T-helper 2 cell treated with Interferon-gamma antibody and Interleukin-4, amounts not matched to agents 5 μg/mL and 100 μg/mL, for 36 hours (primary cell): ENCODE results near the gene THPO.

ENCODE experiments used
- DNase-seq: peaks from one replicate; pipeline ENCODE4 v3.0.0; 2021; ENCODE audit warnings: low spot score
- H3K27ac Mint-ChIP-seq: one replicate; pipeline ENCODE4 v1.8.0; 2021; ENCODE audit warnings: mild to moderate bottlenecking, mixed read lengths
- H3K27me3 Mint-ChIP-seq: one replicate; pipeline ENCODE4 v1.8.0; 2021; ENCODE audit warnings: low read depth, mixed read lengths
- H3K36me3 Mint-ChIP-seq: one replicate; pipeline ENCODE4 v1.8.0; 2021; ENCODE audit warnings: low read depth, mixed read lengths
- H3K4me1 Mint-ChIP-seq: one replicate; pipeline ENCODE4 v1.8.0; 2021; ENCODE audit warnings: low read depth, mixed read lengths
- H3K4me3 Mint-ChIP-seq: one replicate; pipeline ENCODE4 v1.8.0; 2022; ENCODE audit warnings: mild to moderate bottlenecking, moderate library complexity, mixed read lengths
- H3K9me3 Mint-ChIP-seq: one replicate; pipeline ENCODE4 v1.8.0; 2021; ENCODE audit warnings: mixed read lengths

THPO gene

DNA sequence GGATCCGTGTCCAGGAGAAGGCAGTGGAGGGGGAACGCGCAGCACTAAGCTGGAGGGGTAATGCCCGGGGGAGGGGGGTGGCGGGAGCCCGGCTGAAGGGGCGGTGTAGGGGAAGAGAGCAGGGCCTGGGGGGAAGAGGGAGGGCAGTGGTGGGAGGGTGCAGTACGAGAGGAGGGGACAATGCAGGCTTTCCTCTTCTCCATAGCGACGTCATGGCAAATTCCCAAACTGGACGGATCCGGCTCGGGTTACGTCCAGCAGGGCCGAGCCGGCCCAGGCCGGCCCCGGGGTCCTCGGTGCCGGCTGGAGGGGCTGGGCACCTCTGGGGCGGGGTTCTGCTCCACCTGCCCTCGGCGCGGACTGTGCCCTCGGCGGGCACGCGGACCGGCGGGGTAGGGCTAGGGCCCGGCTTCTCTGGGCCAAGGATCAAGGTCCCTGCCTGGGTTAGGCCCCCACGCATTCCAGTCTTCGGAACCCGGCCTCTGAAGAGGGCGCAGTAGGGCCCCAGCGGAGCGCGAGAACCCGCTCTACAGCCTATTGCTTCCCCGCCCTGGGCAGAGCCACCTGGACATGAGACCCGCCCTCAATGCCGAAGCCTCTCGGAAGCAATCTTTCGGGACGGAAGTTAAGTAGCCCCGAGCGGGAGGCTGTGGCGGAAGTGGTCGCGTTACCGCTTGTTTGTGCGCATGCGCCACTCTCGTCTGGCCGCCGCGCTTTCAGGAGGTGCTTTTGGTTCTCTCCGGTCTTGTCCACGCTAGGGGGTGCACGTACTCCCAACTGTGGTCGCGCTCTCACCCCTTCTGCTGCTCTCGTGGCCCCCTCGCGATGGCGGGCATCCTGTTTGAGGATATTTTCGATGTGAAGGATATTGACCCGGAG, 15.1 kb downstream of the THPO start:
- peak; percentile 98 for DNase-seq
- H3K27me3 Mint-ChIP-seq = peaks cover 3% of the 10 kb centered on the region
- H3K36me3 Mint-ChIP-seq = peaks cover 32% of the 10 kb centered on the region
- peak overlapping the region; percentile 100 for H3K4me3 Mint-ChIP-seq
- H3K9me3 Mint-ChIP-seq = no peaks in the 10 kb centered on the region
- peak overlapping the region; percentile 98 for H3K27ac Mint-ChIP-seq
- H3K4me1 Mint-ChIP-seq = peaks cover 20% of the 10 kb centered on the region

DNA sequence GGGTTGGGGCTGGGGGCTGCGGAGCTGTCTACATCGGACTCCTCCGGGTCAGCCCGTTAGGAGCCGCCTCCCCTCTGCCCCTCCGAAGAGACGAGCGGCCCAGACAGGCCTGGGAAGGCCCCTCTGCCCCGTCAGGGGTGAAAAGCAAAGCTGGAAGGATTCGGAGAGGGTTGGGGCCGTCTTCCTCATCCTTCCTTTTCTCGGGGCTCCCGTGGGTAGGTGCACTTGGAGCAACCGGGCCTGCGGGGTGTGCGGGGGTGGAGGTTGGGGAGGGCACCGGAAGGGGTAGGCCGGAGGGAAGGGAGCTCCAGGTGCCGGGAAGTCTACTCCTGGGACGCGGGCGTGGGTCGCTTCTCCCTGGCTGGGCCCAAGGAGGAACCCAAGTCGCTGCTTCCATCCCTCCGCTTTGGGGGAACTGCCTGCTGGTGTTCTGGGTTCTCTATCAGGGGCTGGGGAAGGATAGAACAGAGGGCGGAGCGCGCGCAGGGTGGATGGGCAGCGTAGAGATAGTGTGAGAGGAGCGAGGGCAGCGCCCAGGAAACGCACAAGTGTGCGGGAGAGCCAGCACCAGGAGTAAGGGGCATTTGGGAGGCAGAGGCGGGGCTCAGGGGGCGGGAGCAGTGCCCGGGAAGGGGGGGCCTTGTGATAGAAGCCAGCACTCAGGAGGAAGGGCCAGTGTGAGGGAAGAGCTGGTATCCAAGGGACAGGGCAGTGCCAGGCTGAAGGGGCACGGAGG, 15.9 kb downstream of the THPO start:
- H3K9me3 Mint-ChIP-seq = no peaks in the 10 kb centered on the region
- H3K27ac Mint-ChIP-seq = peak overlapping the region; percentile 98
- H3K4me1 Mint-ChIP-seq = peaks cover 20% of the 10 kb centered on the region
- DNase-seq = peak; percentile 42
- H3K4me3 Mint-ChIP-seq = peak overlapping the region; percentile 94
- H3K27me3 Mint-ChIP-seq = peaks cover 3% of the 10 kb centered on the region
- peaks cover 25% of the 10 kb centered on the region for H3K36me3 Mint-ChIP-seq

DNA sequence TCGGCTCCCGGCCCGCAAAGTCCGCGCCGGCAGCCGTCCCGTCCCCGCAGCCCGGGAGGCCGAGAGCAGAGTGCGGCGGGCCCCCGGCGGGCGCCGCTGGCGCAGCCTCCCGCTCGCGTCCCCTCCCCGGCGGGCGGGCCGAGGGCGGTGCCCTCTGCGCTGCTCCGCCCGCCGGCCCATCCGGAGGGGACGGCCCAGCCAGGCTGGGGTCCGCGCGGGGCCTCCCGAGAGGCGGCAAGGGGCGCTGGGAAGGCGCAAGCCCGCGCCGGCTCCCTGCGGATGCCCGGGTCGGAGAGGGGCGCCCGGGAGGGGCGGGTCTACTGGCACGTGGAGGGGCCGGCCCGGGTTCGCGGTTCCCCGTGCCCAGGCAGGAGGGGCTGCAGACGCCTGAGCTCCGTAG, 16.5 kb downstream of the THPO start, which contains the start of the genes CLCN2 and POLR2H:
Gene CLCN2, minus strand, starts transcription at position 74 of the 400 bp plus-strand sequence. CDS start 126 bp downstream, outside the sequence.
Gene POLR2H, plus strand, starts transcription at position 179 of the 400 bp plus-strand sequence. CDS start 1,783 bp downstream, outside the sequence.
- H3K4me1 Mint-ChIP-seq = peaks cover 18% of the 10 kb centered on the region
- H3K36me3 Mint-ChIP-seq = peaks cover 20% of the 10 kb centered on the region
- peak; percentile 65 for DNase-seq

DNA sequence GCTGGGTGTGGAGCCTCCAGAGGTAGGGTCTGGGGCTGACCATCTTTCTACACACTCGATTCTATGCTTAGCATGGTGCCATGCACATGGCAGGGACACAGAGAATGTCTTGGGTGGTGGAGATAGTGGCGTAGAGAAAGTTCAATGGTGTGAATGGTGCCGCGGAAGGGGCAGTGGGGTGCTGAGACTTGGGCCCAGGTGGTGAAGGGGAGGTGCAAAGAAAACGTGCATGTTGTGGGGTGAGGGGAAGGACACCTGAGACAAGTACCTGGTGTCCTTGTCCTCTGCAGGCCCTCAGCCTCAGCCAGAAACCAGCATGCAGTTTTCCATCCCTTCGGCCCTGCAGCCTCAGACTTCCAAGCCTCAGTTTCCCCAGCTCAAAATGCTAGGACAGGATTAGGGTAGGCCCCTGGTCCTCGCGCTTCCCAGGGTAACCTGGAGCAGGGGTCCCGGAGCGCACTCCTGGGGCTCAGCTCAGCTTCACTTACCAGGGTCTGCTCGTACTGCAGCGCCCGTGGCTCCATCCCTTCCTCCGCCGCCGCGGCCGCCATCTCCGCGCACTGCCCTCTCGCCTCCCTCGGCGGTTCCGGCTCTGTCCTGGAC, 17.0 kb downstream of the THPO start:
- peaks cover 17% of the 10 kb centered on the region for H3K4me1 Mint-ChIP-seq
- H3K27ac Mint-ChIP-seq = peak overlapping the region; percentile 69
- H3K9me3 Mint-ChIP-seq = no peaks in the 10 kb centered on the region
- H3K27me3 Mint-ChIP-seq = peaks cover 3% of the 10 kb centered on the region
- no peak for DNase-seq
- peak overlapping the region; percentile 90 for H3K4me3 Mint-ChIP-seq
- H3K36me3 Mint-ChIP-seq = peaks cover 17% of the 10 kb centered on the region

More for the DNA sequence above, 16.5 kb downstream of the THPO start, which contains the start of the genes CLCN2 and POLR2H:
- Mint-ChIP-seq H3K27ac (peak within 1 kb of the TSS; percentile 98), H3K9me3 (no peaks in the 10 kb centered on the region), H3K4me3 (peak within 1 kb of the TSS; percentile 94), H3K27me3 (peaks cover 3% of the 10 kb centered on the region)

DNA sequence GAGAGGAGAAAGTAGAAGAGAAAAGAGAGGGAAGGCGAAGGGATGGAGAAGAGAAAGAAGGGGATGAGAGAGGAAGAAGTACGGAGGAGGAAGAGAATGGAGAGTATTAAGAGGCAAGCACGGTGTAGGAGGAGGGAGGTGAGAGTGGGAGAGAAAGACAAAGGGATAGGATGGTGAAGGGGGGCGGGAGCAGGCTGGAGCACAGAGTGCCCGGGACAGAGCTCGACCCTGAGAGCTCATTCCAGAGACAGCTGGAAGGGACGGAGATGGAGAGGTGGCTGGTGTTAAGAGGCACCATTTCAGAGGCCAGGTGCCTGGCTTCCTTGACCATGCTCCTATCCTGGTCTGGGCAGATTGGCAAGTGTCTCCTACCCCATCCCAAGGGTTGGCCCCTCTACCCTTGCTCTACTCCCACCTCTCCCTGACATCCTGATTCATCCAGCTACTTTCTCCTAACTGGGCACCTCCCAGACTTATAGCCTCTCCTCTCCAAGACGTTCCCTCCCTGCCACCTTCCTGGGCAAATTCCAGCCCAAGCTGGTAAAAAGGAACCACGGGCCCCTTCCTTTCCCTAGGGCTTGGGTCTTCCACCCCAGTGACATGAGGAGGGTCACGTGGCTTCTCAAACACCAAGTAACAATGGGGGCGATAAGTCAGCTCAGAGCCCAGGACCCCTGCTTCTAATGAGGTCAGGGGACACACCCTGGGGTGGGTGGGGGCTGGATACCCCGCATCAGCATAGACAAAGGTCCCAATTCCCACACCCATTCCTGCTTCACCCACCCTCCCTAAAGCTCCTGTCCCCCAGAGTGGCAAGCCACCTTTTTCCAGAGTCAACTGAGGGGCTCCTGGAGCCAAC, 17.7 kb downstream of the THPO start:
- Mint-ChIP-seq H3K4me1 (peaks cover 17% of the 10 kb centered on the region), H3K27me3 (peaks cover 3% of the 10 kb centered on the region), H3K36me3 (peaks cover 13% of the 10 kb centered on the region), H3K9me3 (no peaks in the 10 kb centered on the region), H3K4me3 (peak overlapping the region; percentile 90), H3K27ac (peak overlapping the region; percentile 69)
- no peak for DNase-seq

DNA sequence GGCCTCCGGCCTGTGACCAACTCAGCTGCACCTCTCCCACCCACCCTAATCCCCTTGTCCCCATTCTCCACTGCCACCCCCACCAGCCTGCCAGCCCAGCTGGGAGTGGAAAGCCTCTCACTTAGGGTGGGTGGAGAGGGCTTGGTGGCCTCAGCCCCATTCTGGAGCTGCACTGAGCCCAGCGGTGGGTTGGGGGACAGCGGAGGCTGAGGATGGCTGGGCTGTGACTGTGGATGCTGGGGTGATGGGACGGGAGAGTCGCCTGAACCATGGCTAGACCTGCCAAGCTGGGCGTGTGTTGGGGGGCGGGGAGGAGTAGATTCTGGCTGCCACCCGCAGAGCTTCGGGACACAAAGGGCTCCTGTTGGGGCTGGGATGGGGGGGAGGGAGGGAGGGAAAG, 18.4 kb downstream of the THPO start:
- H3K27me3 Mint-ChIP-seq = peaks cover 3% of the 10 kb centered on the region
- H3K9me3 Mint-ChIP-seq = no peaks in the 10 kb centered on the region
- peak overlapping the region; percentile 90 for H3K4me3 Mint-ChIP-seq
- peaks cover 6% of the 10 kb centered on the region for H3K36me3 Mint-ChIP-seq
- peaks cover 11% of the 10 kb centered on the region for H3K4me1 Mint-ChIP-seq
- no peak overlapping the region for H3K27ac Mint-ChIP-seq
- no peak for DNase-seq

DNA sequence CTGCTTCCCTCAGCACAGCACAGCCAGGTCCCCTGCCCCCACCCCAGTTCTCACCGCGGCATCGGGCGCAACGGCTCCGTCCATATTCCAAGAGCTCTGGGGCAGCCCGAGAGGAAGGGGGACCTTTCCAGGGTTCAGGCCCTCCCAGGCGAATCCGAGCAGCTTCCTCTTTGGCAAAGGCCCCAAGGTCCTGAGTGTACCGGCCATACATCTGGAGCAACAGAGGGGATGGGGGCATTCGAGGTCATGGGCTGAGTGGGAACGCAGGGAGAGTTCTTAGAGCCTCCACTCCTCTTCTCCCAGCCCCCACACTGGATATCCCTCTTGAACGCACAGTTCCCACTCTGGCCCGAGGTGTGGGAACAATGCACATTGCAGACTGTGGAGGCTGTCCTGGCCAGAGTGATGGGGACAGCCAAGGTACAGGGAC, 19.1 kb downstream of the THPO start:
- H3K27me3 Mint-ChIP-seq = peaks cover 3% of the 10 kb centered on the region
- peaks cover 4% of the 10 kb centered on the region for H3K36me3 Mint-ChIP-seq
- peaks cover 8% of the 10 kb centered on the region for H3K4me1 Mint-ChIP-seq
- no peak for DNase-seq
- H3K27ac Mint-ChIP-seq = no peak overlapping the region
- no peak overlapping the region for H3K4me3 Mint-ChIP-seq
- no peaks in the 10 kb centered on the region for H3K9me3 Mint-ChIP-seq

DNA sequence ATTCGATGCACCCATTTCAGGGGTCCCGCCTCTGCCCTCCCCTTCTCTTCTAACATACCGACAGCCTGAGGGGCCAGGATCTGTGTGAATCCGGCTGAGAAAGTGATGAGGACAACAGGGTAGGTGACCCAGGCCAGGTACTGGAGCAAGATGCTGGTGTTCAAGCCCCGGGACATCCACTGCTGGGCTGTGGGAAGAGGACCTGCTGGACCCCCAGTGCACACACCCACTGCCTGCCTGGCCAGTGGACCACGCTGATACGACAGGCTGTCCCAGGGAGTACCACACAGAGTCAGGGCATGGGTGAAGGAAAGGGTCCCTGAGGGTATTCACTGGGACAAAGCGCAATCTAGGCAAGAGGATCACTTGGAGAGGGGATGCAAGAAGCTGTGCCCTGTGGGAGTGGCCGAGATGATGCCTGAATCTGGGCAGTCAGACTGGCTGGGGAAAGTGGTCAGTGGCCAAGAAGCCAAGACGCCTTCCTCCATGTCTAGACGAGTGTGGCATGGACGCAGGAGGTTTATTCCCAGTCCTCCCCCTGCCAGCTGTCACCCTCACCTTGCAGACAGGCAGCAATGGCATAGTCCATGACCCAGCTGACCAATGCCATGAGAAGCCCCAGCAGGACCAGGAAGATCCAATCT, 19.8 kb downstream of the THPO start:
- Mint-ChIP-seq H3K4me1 (peaks cover 8% of the 10 kb centered on the region), H3K27me3 (peaks cover 3% of the 10 kb centered on the region), H3K36me3 (peaks cover under 1% of the 10 kb centered on the region), H3K9me3 (no peaks in the 10 kb centered on the region), H3K4me3 (no peak overlapping the region), H3K27ac (no peak overlapping the region)
- no peak for DNase-seq

DNA sequence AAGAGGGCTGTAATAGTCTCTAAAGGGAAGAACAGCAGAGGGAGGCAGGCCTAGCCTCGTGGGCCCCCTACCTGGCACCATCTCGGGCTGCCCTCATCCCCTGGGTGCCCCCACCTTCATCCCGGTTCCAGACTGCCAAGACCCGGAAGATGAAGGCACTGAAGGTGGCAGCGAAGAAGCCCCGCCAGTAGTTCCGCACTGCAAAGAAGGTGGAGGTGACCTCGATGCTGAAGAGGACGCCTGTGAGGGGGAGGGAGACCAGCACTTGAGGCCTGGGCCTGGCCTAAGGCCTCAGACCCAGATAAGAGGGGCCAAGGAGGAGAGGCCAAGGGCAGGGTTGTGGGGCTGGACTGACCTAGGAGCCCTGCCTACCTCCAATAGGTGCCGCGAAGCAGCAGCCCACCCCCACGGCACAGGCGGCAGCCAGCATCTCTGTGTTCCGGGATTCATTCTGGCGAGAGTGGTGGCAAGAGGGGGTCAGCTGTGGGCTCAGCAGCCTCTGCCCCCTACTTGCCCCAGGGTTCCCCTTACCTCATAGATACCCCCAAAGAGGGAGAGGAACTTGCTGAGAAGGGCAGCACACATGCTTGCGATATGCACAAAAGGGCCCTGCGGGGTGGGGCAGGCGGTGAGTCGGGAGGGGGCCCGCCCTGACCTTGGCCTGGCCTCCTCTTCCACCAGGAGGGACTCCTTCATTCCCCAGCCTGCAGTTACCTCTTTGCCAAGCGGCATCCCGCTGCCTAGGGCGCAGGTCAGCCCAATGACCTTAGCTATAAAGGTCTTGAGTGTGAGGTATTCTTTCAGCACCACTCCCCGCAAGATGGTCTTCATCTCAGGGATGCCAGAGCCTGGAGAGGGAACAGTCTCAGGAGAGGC, 20.5 kb downstream of the THPO start:
- Mint-ChIP-seq H3K36me3 (no peaks in the 10 kb centered on the region), H3K9me3 (no peaks in the 10 kb centered on the region), H3K27ac (no peak overlapping the region), H3K4me1 (peaks cover 7% of the 10 kb centered on the region), H3K27me3 (peaks cover 3% of the 10 kb centered on the region), H3K4me3 (no peak overlapping the region)
- no peak for DNase-seq

DNA sequence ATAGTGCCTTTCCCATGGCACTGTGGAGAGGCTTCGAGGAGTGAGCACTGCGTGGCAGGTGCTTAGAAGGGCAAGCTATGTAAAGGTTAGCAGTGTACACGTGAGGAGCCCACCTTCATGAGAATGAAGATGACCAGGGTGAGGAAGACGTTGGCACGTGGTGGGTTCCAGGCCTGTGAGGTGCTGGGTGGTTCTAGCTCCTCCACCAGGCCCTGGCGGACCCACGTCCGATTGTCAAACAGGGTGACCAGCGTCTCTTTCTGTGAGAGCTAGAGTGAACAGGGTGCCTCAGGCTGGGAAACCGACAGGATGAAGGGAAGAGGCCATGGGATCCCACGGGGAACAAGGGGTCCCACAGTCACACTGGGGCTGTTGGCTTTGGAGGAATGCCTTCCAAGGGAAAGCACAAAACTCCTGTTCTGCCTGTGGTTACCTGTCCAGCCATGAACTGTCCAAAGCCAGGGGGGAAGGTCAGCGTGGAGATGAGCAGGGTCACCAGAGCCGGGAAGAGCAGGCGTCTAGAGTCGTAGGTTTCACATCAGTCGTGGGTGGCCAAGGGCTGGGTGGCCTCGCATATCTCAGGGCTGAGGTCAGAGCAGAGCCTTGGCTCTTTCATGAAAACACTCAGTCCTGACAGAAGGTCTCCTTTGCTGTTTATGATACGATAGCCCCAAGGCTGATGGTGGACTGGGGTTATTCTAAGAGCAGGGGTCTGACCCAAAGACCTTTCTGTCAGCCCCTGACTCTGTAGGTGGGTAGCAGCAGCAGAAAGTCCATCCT, 22.6 kb downstream of the THPO start:
- no peak overlapping the region for H3K4me3 Mint-ChIP-seq
- peaks cover 3% of the 10 kb centered on the region for H3K27me3 Mint-ChIP-seq
- no peaks in the 10 kb centered on the region for H3K36me3 Mint-ChIP-seq
- peaks cover 4% of the 10 kb centered on the region for H3K4me1 Mint-ChIP-seq
- peak overlapping the region; percentile 55 for H3K27ac Mint-ChIP-seq
- H3K9me3 Mint-ChIP-seq = no peaks in the 10 kb centered on the region
- DNase-seq = no peak

DNA sequence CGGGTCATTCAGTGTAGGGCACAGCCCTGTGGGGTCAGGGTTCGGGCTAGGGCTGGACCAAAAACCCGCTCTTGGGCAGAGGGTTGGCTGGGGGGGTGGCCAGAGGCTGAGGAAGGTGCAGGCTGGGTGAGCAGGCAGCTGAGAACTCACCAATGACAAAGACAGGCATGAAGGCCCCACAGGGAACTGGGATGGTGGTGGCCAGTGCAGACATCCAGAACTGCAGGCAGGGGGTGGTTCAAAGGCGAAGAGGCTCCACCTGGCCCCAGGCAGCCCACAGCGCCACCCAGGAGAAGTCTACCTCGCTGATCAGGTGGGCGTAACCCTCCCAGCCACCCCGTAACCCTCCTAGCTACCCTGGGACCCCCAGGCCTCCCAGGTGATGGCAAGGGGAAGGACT, 23.3 kb downstream of the THPO start:
- DNase-seq = no peak
- H3K4me3 Mint-ChIP-seq = no peak overlapping the region
- no peaks in the 10 kb centered on the region for H3K27me3 Mint-ChIP-seq
- peaks cover 1% of the 10 kb centered on the region for H3K4me1 Mint-ChIP-seq
- H3K9me3 Mint-ChIP-seq = no peaks in the 10 kb centered on the region
- no peaks in the 10 kb centered on the region for H3K36me3 Mint-ChIP-seq
- no peak overlapping the region for H3K27ac Mint-ChIP-seq
